HepG2 (cell line): ENCODE measurements around the gene MRPS5. TPM values are rescaled to one million over a fixed set of nuclear protein-coding genes. Genes with fewer than 3 reads are reported as not detected.

ENCODE experiments used
- ATF7-NPFF ChIP-seq: sonication (generic); formaldehyde crosslinking; IDR thresholded peaks from 2 replicates; pipeline ENCODE4 v1.8.1; 2023; ENCODE audit warnings: mild to moderate bottlenecking, low read depth, missing genetic modification reagents, moderate library complexity
- ATM ChIP-seq: fragments of 450-650 bp; IDR thresholded peaks from 2 replicates; pipeline ENCODE4 v1.7.1; 2017; ENCODE audit warnings: mild to moderate bottlenecking, borderline replicate concordance
- CSRNP2 ChIP-seq: sonication (generic); formaldehyde crosslinking; conservative IDR thresholded peaks from 2 replicates; pipeline ENCODE4 v1.8.0; 2022; ENCODE audit warnings: low read depth, missing genetic modification reagents
- DNMT1 ChIP-seq: sonication (generic); formaldehyde crosslinking; IDR thresholded peaks from 2 replicates; pipeline ENCODE4 v1.5.1; 2020; ENCODE audit warnings: mild to moderate bottlenecking, missing genetic modification reagents
- FOXM1 ChIP-seq: sonication (generic); formaldehyde crosslinking; IDR thresholded peaks from 2 replicates; pipeline ENCODE4 v1.5.0; 2020; ENCODE audit warnings: missing genetic modification reagents
- GLMP ChIP-seq: sonication (generic); formaldehyde crosslinking; IDR thresholded peaks from 2 replicates; pipeline ENCODE4 v1.9.0; 2021; ENCODE audit warnings: missing genetic modification reagents, mild to moderate bottlenecking, borderline replicate concordance
- KDM4B ChIP-seq: sonication (generic); formaldehyde crosslinking; IDR thresholded peaks from 2 replicates; pipeline ENCODE4 v1.4.0; 2020; ENCODE audit warnings: missing genetic modification reagents
- MATR3 ChIP-seq: sonication (generic); formaldehyde crosslinking; IDR thresholded peaks from 2 replicates; pipeline ENCODE4 v1.4.0; 2020; ENCODE audit warnings: missing genetic modification reagents
- MLLT10 ChIP-seq: sonication (generic); formaldehyde crosslinking; IDR thresholded peaks from 2 replicates; pipeline ENCODE4 v1.4.0; 2020; ENCODE audit warnings: missing genetic modification reagents
- NFE2L1 ChIP-seq: sonication (generic); formaldehyde crosslinking; IDR thresholded peaks from 2 replicates; pipeline ENCODE4 v1.4.0; 2020; ENCODE audit warnings: missing genetic modification reagents, mild to moderate bottlenecking, borderline replicate concordance
- NFKB2 ChIP-seq: sonication (generic); formaldehyde crosslinking; IDR thresholded peaks from 2 replicates; pipeline ENCODE4 v1.4.0; 2020; ENCODE audit warnings: missing genetic modification reagents, borderline replicate concordance
- PAF1 ChIP-seq: IDR thresholded peaks from 2 replicates; pipeline ENCODE4 v1.6.1; 2016; ENCODE audit warnings: missing genetic modification reagents, missing compliant biosample characterization
- TCF7 ChIP-seq: sonication (generic); IDR thresholded peaks from 2 replicates; pipeline ENCODE4 v1.6.1; 2016; ENCODE audit warnings: antibody characterized with exemption, low read depth
- ZBTB26 ChIP-seq: IDR thresholded peaks from 2 replicates; pipeline ENCODE4 v1.6.1; 2016; ENCODE audit warnings: missing compliant biosample characterization, missing genetic modification reagents, borderline replicate concordance
- ZEB1 ChIP-seq: IDR thresholded peaks from 2 replicates; pipeline ENCODE4 v1.6.1; 2012; ENCODE audit warnings: mild to moderate bottlenecking, low read depth, inconsistent platforms; ENCODE audit not compliant: insufficient replicate concordance
- ZMYM2 ChIP-seq: sonication (generic); formaldehyde crosslinking; IDR thresholded peaks from 2 replicates; pipeline ENCODE4 v1.8.0; 2022; ENCODE audit warnings: mild to moderate bottlenecking, missing genetic modification reagents
- ZNF205 ChIP-seq: IDR thresholded peaks from 2 replicates; pipeline ENCODE4 v1.6.1; 2018; ENCODE audit warnings: missing biosample characterization, missing genetic modification reagents
- ZNF253 ChIP-seq: sonication (generic); formaldehyde crosslinking; IDR thresholded peaks from 2 replicates; pipeline ENCODE4 v1.8.0; 2022; ENCODE audit warnings: mild to moderate bottlenecking, missing genetic modification reagents, borderline replicate concordance
- ZNF335 ChIP-seq: sonication (generic); formaldehyde crosslinking; IDR thresholded peaks from 2 replicates; pipeline ENCODE4 v1.4.0; 2020; ENCODE audit warnings: missing genetic modification reagents
- ZNF33B ChIP-seq: sonication (generic); formaldehyde crosslinking; IDR thresholded peaks from 2 replicates; pipeline ENCODE4 v1.5.1; 2020; ENCODE audit warnings: mild to moderate bottlenecking, missing genetic modification reagents
- ZNF382 ChIP-seq: sonication (generic); formaldehyde crosslinking; IDR thresholded peaks from 2 replicates; pipeline ENCODE4 v1.5.0; 2020; ENCODE audit warnings: missing genetic modification reagents, mild to moderate bottlenecking, borderline replicate concordance
- ZNF530 ChIP-seq: sonication (generic); formaldehyde crosslinking; IDR thresholded peaks from 2 replicates; pipeline ENCODE4 v1.5.0; 2020; ENCODE audit warnings: low read depth, mild to moderate bottlenecking, missing genetic modification reagents
- ZNF660 ChIP-seq: sonication (generic); formaldehyde crosslinking; IDR thresholded peaks from 2 replicates; pipeline ENCODE4 v1.5.1; 2020; ENCODE audit warnings: mild to moderate bottlenecking, low read depth, missing genetic modification reagents, borderline replicate concordance
- ZNF766 ChIP-seq: sonication (generic); formaldehyde crosslinking; IDR thresholded peaks from 2 replicates; pipeline ENCODE4 v1.5.0; 2020; ENCODE audit warnings: missing genetic modification reagents, borderline replicate concordance
- ZUFSP ChIP-seq: sonication (generic); formaldehyde crosslinking; IDR thresholded peaks from 2 replicates; pipeline ENCODE4 v1.9.0; 2021; ENCODE audit warnings: missing genetic modification reagents, mild to moderate bottlenecking, borderline replicate concordance
- ZZZ3 ChIP-seq: sonication (generic); formaldehyde crosslinking; IDR thresholded peaks from 2 replicates; pipeline ENCODE4 v1.4.0; 2020; ENCODE audit warnings: missing genetic modification reagents, mild to moderate bottlenecking, borderline replicate concordance
- polyA plus RNA-seq, 8 experiments: library from polyadenylated mRNA; depleted of rRNA in 3 of 8; stranded (reverse) in 7 of 8; unstranded in 1 of 8; fragments of >200 nt; fragmentation: Illumina TruSeq in 4 of 8; extraction: Trizol in 4 of 8; gene quantifications; 2 replicates each; pipeline versions ENCODE4 v1.2.1 to v1.2.3, GENCODE V29; 2011 to 2016; ENCODE audit warnings: low read depth in 4 of 8, missing spikeins in 1 of 8, mixed read lengths in 1 of 8; ENCODE audit not compliant: insufficient read depth in 1 of 8
- total RNA-seq, 5 experiments: library from RNA; depleted of rRNA; stranded (reverse); fragments of >200 nt; fragmentation: Illumina TruSeq; extraction: Trizol; gene quantifications; 2 replicates each; pipeline ENCODE4 v1.2.3, GENCODE V29; 2016; ENCODE audit warnings: low read depth in 1 of 5

The MRPS5 gene
- total and polyA plus RNA-seq, 2 of the 13 experiments (the other 11 are each of a cell fraction or from before 2014, with no cell fraction given) = 98.8 to 134 TPM

- TF ChIP-seq ZNF205 (CRISPR knock-in tag) (no peak), FOXM1 (CRISPR knock-in tag) (no peak), PAF1 (CRISPR knock-in tag) (no peak), ZMYM2 (CRISPR knock-in tag) (no peak), ZNF33B (no peak), ZNF660 (CRISPR knock-in tag) (no peak), ZNF382 (CRISPR knock-in tag) (no peak), ZNF766 (CRISPR knock-in tag) (no peak), ZNF253 (no peak), ZNF335 (peak; percentile 95), ATM (no peak), ZUFSP (CRISPR knock-in tag) (no peak), GLMP (CRISPR knock-in tag) (no peak), CSRNP2 (CRISPR knock-in tag) (no peak), ZBTB26 (CRISPR knock-in tag) (no peak), MLLT10 (no peak), NFE2L1 (CRISPR knock-in tag) (no peak), ZNF530 (CRISPR knock-in tag) (no peak), ATF7-NPFF (CRISPR knock-in tag) (no peak), DNMT1 (CRISPR knock-in tag) (no peak), TCF7 (no peak), KDM4B (peak; percentile 37; the same call in 1 of the 2 replicates), NFKB2 (no peak), ZEB1 (no peak), ZZZ3 (CRISPR knock-in tag) (no peak), MATR3 (CRISPR knock-in tag) (no peak)
Observed at GRCh38 chr2:95115418-95115817, 6.2 kb downstream of the MRPS5 start (continued).
